ENCODE measurements around the gene TTLL6. TPM values are rescaled to one million over a fixed set of nuclear protein-coding genes. Genes with fewer than 3 reads are reported as not detected.
A peak's percentile ranks its signal among the peaks of the same experiment; 100 is the strongest.

The TTLL6 gene
- total RNA-seq (under 1 TPM; 0.30 to 0.61 TPM), polyA plus RNA-seq (ENCODE audit: insufficient read length in 2 of 2) (under 1 TPM; 0.22 to 0.32 TPM)
- long read RNA-seq, donor 1, partial matches to known transcripts: 0 of 5 reads
- long read RNA-seq, donor 1, other reads (novel, unspliced or antisense): 5 of 5 reads
- long read RNA-seq, donor 2: 0 reads
- long read RNA-seq, donor 3: 0 reads
- long read RNA-seq, donor 4: 0 reads

GRCh38 chr17:48816774-48817590, at the start of gene TTLL6:
Gene TTLL6, minus strand, starts transcription at chr17:48817229. Its CDS starts 157 bp downstream, at chr17:48817072.
- Histone ChIP-seq H3K27ac (ENCODE audit: low read depth, low read length) (no peak within 1 kb of the TSS), H3K9me3 (ENCODE audit: control insufficient read depth, insufficient read depth, low read length) (no peaks in the 10 kb centered on the region), H3K4me1 (ENCODE audit: control insufficient read depth, insufficient read depth, low read length) (peaks cover 20% of the 10 kb centered on the region), H3K27me3 (ENCODE audit: control insufficient read depth, insufficient read depth, low read length) (peaks cover 10% of the 10 kb centered on the region), H3K36me3 (ENCODE audit: control insufficient read depth, insufficient read depth, low read length) (no peaks in the 10 kb centered on the region), H3K4me3 (ENCODE audit: low read depth, low read length) (peak within 1 kb of the TSS; percentile 38)
- DNase-seq (ENCODE audit: low read depth in 4 of 6, low spot score in 6 of 6): peak in 5 of 6 donors; percentile 32 to 90 (median 55)
- WGBS (ENCODE audit: insufficient coverage): under 1% methylated on average over 63 of the region's 64 CpGs

GRCh38 chr17:48860456-48860855, 43.4 kb upstream of the TTLL6 start:
- peak in 2 of 6 donors; percentile 53 to 55 for DNase-seq (ENCODE audit: low read depth in 4 of 6, low spot score in 6 of 6)
- Histone ChIP-seq H3K27me3 (ENCODE audit: control insufficient read depth, insufficient read depth, low read length) (no peaks in the 10 kb centered on the region), H3K9me3 (ENCODE audit: control insufficient read depth, insufficient read depth, low read length) (no peaks in the 10 kb centered on the region), H3K36me3 (ENCODE audit: control insufficient read depth, insufficient read depth, low read length) (peaks cover 27% of the 10 kb centered on the region), H3K4me1 (ENCODE audit: control insufficient read depth, insufficient read depth, low read length) (no peaks in the 10 kb centered on the region), H3K27ac (ENCODE audit: low read depth, low read length) (no peak overlapping the region), H3K4me3 (ENCODE audit: low read depth, low read length) (no peak overlapping the region)
- WGBS (ENCODE audit: insufficient coverage): 100% methylated on average over 1 of the region's 4 CpGs

- no peaks in the 10 kb centered on the region for H3K9me3 ChIP-seq (ENCODE audit: control insufficient read depth, insufficient read depth, low read length)
- H3K4me3 ChIP-seq (ENCODE audit: low read depth, low read length): no peak overlapping the region
- DNase-seq (ENCODE audit: low read depth in 4 of 6, low spot score in 6 of 6): no peak
- H3K36me3 ChIP-seq (ENCODE audit: control insufficient read depth, insufficient read depth, low read length): peaks cover 30% of the 10 kb centered on the region
- no peaks in the 10 kb centered on the region for H3K27me3 ChIP-seq (ENCODE audit: control insufficient read depth, insufficient read depth, low read length)
- H3K4me1 ChIP-seq (ENCODE audit: control insufficient read depth, insufficient read depth, low read length): no peaks in the 10 kb centered on the region
- H3K27ac ChIP-seq (ENCODE audit: low read depth, low read length): no peak overlapping the region
- WGBS (ENCODE audit: insufficient coverage): no CpG with 5 or more reads among the region's 3 CpGs
Measured at GRCh38 chr17:48860034-48860433, 43.0 kb upstream of the TTLL6 start.

- DNase-seq (ENCODE audit: low read depth in 4 of 6, low spot score in 6 of 6): no peak
- 86% methylated on average over 1 of the region's 3 CpGs for WGBS (ENCODE audit: insufficient coverage)
Measured at GRCh38 chr17:48856122-48856821, 39.2 kb upstream of the TTLL6 start.

GRCh38 chr17:48854774-48855476, 37.9 kb upstream of the TTLL6 start:
- Histone ChIP-seq H3K4me3 (ENCODE audit: low read depth, low read length) (no peak overlapping the region), H3K4me1 (ENCODE audit: control insufficient read depth, insufficient read depth, low read length) (no peaks in the 10 kb centered on the region), H3K27ac (ENCODE audit: low read depth, low read length) (no peak overlapping the region), H3K9me3 (ENCODE audit: control insufficient read depth, insufficient read depth, low read length) (no peaks in the 10 kb centered on the region), H3K27me3 (ENCODE audit: control insufficient read depth, insufficient read depth, low read length) (no peaks in the 10 kb centered on the region), H3K36me3 (ENCODE audit: control insufficient read depth, insufficient read depth, low read length) (peaks cover 20% of the 10 kb centered on the region)
- DNase-seq (ENCODE audit: low read depth in 4 of 6, low spot score in 6 of 6): no peak
- WGBS (ENCODE audit: insufficient coverage): 94% methylated on average over 4 of the region's 7 CpGs

More at GRCh38 chr17:48856122-48856821, 39.2 kb upstream of the TTLL6 start:
- Histone ChIP-seq H3K27me3 (ENCODE audit: control insufficient read depth, insufficient read depth, low read length) (no peaks in the 10 kb centered on the region), H3K4me3 (ENCODE audit: low read depth, low read length) (no peak overlapping the region), H3K4me1 (ENCODE audit: control insufficient read depth, insufficient read depth, low read length) (no peaks in the 10 kb centered on the region), H3K9me3 (ENCODE audit: control insufficient read depth, insufficient read depth, low read length) (no peaks in the 10 kb centered on the region), H3K36me3 (ENCODE audit: control insufficient read depth, insufficient read depth, low read length) (peaks cover 24% of the 10 kb centered on the region), H3K27ac (ENCODE audit: low read depth, low read length) (no peak overlapping the region)

- WGBS (ENCODE audit: insufficient coverage): no CpG with 5 or more reads among the region's 4 CpGs
- Histone ChIP-seq H3K27ac (ENCODE audit: low read depth, low read length) (no peak overlapping the region), H3K36me3 (ENCODE audit: control insufficient read depth, insufficient read depth, low read length) (peaks cover 21% of the 10 kb centered on the region), H3K4me3 (ENCODE audit: low read depth, low read length) (no peak overlapping the region), H3K4me1 (ENCODE audit: control insufficient read depth, insufficient read depth, low read length) (no peaks in the 10 kb centered on the region), H3K27me3 (ENCODE audit: control insufficient read depth, insufficient read depth, low read length) (no peaks in the 10 kb centered on the region), H3K9me3 (ENCODE audit: control insufficient read depth, insufficient read depth, low read length) (no peaks in the 10 kb centered on the region)
- no peak for DNase-seq (ENCODE audit: low read depth in 4 of 6, low spot score in 6 of 6)
Measured at GRCh38 chr17:48850792-48851323, 33.8 kb upstream of the TTLL6 start.

GRCh38 chr17:48843187-48843900, 26.3 kb upstream of the TTLL6 start:
- Histone ChIP-seq H3K27me3 (ENCODE audit: control insufficient read depth, insufficient read depth, low read length) (no peaks in the 10 kb centered on the region), H3K9me3 (ENCODE audit: control insufficient read depth, insufficient read depth, low read length) (no peaks in the 10 kb centered on the region), H3K4me1 (ENCODE audit: control insufficient read depth, insufficient read depth, low read length) (no peaks in the 10 kb centered on the region), H3K36me3 (ENCODE audit: control insufficient read depth, insufficient read depth, low read length) (peaks cover 19% of the 10 kb centered on the region), H3K4me3 (ENCODE audit: low read depth, low read length) (no peak overlapping the region), H3K27ac (ENCODE audit: low read depth, low read length) (no peak overlapping the region)
- WGBS (ENCODE audit: insufficient coverage): 79% methylated on average over 5 of the region's 6 CpGs
- no peak for DNase-seq (ENCODE audit: low read depth in 4 of 6, low spot score in 6 of 6)

GRCh38 chr17:48842746-48843145, 25.7 kb upstream of the TTLL6 start:
- Histone ChIP-seq H3K4me1 (ENCODE audit: control insufficient read depth, insufficient read depth, low read length) (no peaks in the 10 kb centered on the region), H3K4me3 (ENCODE audit: low read depth, low read length) (no peak overlapping the region), H3K27ac (ENCODE audit: low read depth, low read length) (no peak overlapping the region), H3K27me3 (ENCODE audit: control insufficient read depth, insufficient read depth, low read length) (no peaks in the 10 kb centered on the region), H3K36me3 (ENCODE audit: control insufficient read depth, insufficient read depth, low read length) (peaks cover 19% of the 10 kb centered on the region), H3K9me3 (ENCODE audit: control insufficient read depth, insufficient read depth, low read length) (no peaks in the 10 kb centered on the region)
- WGBS (ENCODE audit: insufficient coverage): 100% methylated on average over 1 of the region's 3 CpGs
- DNase-seq (ENCODE audit: low read depth in 4 of 6, low spot score in 6 of 6): no peak

Measured in spinal cord (tissue), 10 donors.